ENCODE measurements around the gene OR5AU1. TPM values are rescaled to one million over a fixed set of nuclear protein-coding genes. Genes with fewer than 3 reads are reported as not detected.

Gene OR5AU1
- total RNA-seq, 4 donors from 2014 or later: not detected

DNA sequence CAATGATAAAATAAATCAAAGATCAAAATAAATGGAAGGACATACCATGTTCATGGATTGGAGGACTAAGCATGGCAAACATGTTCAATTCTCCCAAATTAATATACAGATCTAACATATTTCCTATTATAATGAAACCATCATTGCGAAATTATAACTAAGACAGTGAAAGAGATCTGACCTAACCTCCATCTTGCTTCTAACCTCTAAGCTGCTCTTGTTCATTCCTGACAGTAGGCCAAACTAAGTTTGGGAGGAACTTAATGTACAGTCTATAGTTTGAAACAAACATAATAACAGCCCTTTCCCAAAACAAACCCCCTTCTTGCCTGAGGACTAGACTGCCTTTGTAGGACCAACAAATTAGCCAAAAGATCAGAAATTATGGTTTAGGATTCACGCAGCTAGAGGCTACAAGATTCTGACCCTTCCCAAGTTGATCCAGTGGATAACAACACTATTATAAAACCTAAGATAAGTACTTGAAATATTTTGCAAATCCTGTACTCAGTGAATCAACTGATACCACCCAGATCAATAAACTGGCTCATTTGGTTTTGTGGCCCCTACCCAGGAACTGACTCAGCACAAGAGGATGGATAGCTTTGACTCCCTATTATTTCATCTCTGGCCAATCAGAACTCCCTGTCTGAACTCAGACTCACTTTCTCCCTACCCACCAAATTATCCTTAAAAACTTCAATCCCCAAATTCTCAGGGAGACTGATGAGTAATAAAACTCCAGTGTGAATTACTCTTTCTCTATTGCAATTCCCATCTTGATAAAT is 41.7 kb upstream of the OR5AU1 start:
- H3K27ac ChIP-seq: no peak overlapping the region
- no peak overlapping the region for H3K4me3 ChIP-seq
- no peak for DNase-seq
- intact Hi-C loops (cut with DNase I; ENCODE audit: low total_unique reads): no loop called here
- no peaks in the 10 kb centered on the region for H3K27me3 ChIP-seq
- no peaks in the 10 kb centered on the region for H3K4me1 ChIP-seq
- H3K36me3 ChIP-seq: no peaks in the 10 kb centered on the region
- TF ChIP-seq, protein P1, sequence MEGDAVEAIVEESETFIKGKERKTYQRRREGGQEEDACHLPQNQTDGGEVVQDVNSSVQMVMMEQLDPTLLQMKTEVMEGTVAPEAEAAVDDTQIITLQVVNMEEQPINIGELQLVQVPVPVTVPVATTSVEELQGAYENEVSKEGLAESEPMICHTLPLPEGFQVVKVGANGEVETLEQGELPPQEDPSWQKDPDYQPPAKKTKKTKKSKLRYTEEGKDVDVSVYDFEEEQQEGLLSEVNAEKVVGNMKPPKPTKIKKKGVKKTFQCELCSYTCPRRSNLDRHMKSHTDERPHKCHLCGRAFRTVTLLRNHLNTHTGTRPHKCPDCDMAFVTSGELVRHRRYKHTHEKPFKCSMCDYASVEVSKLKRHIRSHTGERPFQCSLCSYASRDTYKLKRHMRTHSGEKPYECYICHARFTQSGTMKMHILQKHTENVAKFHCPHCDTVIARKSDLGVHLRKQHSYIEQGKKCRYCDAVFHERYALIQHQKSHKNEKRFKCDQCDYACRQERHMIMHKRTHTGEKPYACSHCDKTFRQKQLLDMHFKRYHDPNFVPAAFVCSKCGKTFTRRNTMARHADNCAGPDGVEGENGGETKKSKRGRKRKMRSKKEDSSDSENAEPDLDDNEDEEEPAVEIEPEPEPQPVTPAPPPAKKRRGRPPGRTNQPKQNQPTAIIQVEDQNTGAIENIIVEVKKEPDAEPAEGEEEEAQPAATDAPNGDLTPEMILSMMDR (IDR thresholded peaks at IDR 0.05): no peak
- no peak for TF ChIP-seq POLR2A (IDR thresholded peaks at IDR 0.05)
- H3K9me3 ChIP-seq: no peaks in the 10 kb centered on the region

DNA sequence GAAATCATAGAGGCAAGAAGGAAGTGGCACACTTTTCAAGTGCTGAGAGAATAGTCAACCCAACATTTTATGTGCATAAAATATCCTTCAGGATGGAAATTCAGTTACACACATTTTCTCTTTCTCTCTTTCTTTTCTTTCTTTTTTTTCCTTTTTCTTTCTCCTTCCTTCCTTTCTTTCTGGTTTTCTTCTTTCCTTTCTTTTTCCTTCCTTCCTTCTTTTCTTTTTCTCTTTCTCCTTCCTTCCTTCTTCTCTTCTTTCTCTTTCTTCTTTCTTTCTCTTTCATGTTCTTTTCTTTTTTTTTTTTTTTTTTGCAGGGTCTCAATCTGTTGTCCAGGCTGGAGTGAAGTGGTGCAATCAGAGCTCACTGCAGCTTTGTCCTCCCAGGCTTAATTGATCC is 38.7 kb upstream of the OR5AU1 start:
- H3K27me3 ChIP-seq: no peaks in the 10 kb centered on the region

DNA sequence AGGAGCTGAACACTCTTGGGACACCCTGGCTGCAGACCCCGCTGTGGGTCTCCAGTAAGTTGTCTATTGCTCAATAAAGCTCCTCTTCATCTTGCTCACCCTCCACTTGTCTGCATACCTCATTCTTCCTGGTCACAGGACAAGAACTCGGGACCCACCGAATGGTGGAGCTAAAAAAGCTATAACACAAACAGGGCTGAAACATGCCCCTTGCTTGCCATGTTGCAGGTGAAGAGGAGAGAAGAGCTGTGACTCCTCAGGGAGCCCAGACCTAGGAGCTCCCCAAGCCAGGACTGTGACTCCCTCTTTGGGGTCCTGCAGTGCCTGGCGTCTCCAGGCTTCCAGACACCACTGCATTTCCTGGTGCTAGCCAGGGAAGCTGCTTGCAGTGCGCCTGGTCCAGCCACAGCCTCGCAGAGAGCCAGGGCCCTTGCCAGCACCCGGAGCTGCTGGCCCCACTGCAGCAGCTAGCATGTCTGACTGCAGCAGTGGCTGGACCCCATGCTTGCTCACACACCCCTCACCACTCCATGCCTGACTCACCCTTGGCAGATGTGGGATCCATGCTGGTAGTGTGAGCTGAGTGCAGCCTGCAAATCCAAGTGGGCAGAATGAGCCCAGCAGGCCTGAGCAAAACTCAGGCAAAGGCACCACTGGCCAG is 37.1 kb upstream of the OR5AU1 start:
- no peak for TF ChIP-seq POLR2A (IDR thresholded peaks at IDR 0.05)
- TF ChIP-seq, protein P1 (IDR thresholded peaks at IDR 0.05): no peak
- no peak overlapping the region for H3K27ac ChIP-seq
- no peak overlapping the region for H3K4me3 ChIP-seq
- intact Hi-C loops (cut with DNase I; ENCODE audit: low total_unique reads): no loop called here
- H3K4me1 ChIP-seq: no peaks in the 10 kb centered on the region
- no peaks in the 10 kb centered on the region for H3K36me3 ChIP-seq
- no peaks in the 10 kb centered on the region for H3K9me3 ChIP-seq
- H3K27me3 ChIP-seq: no peaks in the 10 kb centered on the region
- no peak for DNase-seq

More for the DNA sequence above, 38.7 kb upstream of the OR5AU1 start:
- intact Hi-C loops (cut with DNase I; ENCODE audit: low total_unique reads): no loop called here
- H3K27ac ChIP-seq: no peak overlapping the region
- DNase-seq: no peak
- no peaks in the 10 kb centered on the region for H3K4me1 ChIP-seq
- TF ChIP-seq POLR2A (IDR thresholded peaks at IDR 0.05): no peak
- TF ChIP-seq, protein P1 (IDR thresholded peaks at IDR 0.05): no peak
- H3K9me3 ChIP-seq: no peaks in the 10 kb centered on the region
- no peaks in the 10 kb centered on the region for H3K36me3 ChIP-seq
- no peak overlapping the region for H3K4me3 ChIP-seq

DNA sequence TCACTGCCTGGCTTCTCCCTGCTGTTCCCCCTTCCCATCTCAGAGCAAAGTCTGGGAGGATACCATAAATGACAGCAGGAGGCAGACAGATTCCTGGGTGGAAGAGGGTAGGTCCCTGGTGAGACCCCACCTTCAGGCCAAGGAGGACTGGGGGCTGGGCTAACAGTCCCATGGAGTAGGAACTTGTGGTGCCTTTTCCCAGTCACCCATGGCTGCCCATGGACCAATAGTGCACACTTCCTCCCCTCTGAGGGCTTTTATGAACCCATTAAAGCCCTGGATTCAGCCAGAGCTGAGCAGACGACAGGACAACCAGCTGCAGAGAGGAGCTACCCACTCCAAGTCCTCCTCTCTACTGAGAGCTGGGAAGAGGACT is 36.6 kb upstream of the OR5AU1 start:
- Histone ChIP-seq H3K36me3 (no peaks in the 10 kb centered on the region), H3K4me1 (no peaks in the 10 kb centered on the region), H3K27ac (no peak overlapping the region), H3K4me3 (no peak overlapping the region), H3K9me3 (no peaks in the 10 kb centered on the region), H3K27me3 (no peaks in the 10 kb centered on the region)
- DNase-seq: no peak
- intact Hi-C loops (cut with DNase I; ENCODE audit: low total_unique reads): no loop called here
- TF ChIP-seq POLR2A (IDR thresholded peaks at IDR 0.05): no peak
- TF ChIP-seq, protein P1 (IDR thresholded peaks at IDR 0.05): no peak

DNA sequence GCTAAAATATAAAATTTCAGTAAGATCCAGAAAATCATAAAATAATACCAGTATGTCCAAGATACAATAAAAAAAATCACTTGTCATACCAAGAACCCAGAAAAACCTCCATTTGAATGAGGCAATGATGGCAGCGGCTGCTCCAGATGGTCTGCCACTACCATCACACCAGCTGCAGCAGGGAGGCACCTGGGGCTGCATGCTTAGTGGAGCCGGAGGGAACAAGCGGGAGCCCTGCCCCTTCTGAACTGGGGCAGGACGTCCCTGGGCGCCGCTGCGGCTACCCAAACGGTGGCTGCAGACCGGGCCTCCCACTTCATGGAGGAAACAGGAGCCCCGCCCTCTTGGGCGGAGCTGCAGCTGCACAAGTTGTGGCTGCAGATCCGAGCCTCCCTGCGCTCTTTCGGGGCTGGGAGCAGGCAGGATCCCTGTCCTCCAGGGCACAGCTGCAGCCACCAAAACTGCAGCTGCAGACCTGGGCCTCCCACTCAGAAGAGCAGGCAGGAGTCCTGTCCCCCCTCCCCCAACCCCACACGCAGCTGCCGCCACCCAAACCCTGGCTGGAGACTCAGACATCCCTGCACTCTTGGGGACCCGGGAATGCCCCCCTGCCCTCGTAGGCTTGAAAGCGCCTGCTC is 36.1 kb upstream of the OR5AU1 start:
- no peaks in the 10 kb centered on the region for H3K27me3 ChIP-seq
- H3K4me1 ChIP-seq: no peaks in the 10 kb centered on the region
- peak; percentile 31 to 43 for DNase-seq
- TF ChIP-seq, protein P1 (IDR thresholded peaks at IDR 0.05): no peak
- TF ChIP-seq POLR2A (IDR thresholded peaks at IDR 0.05): no peak
- peak overlapping the region in 1 of 2 donors; percentile 22 for H3K4me3 ChIP-seq
- intact Hi-C loops (cut with DNase I; ENCODE audit: low total_unique reads): no loop called here
- H3K9me3 ChIP-seq: no peaks in the 10 kb centered on the region
- no peak overlapping the region for H3K27ac ChIP-seq
- no peaks in the 10 kb centered on the region for H3K36me3 ChIP-seq

All from uterus (tissue), 4 donors.